ENCODE data around the gene PPP1R11. TPM values are rescaled to one million over a fixed set of nuclear protein-coding genes. Genes with fewer than 3 reads are reported as not detected.
"Not testable (repeated sequence)": the region's sequence is repeated elsewhere in the genome, so short reads cannot be mapped to it uniquely, and the experiment has no call there.

PPP1R11 gene
- total RNA-seq (2014; rRNA removed; shearing (Covaris generic)), result 44.2 and 49.3 TPM in 2 replicates

- DNase-seq (ENCODE audit: low spot score), result peak; percentile 98
Observed at GRCh38 chr6:30066577-30067459, at the start of gene PPP1R11. PPP1R11 (plus strand) TSS chr6:30067198; CDS start chr6:30067411, 213 bp downstream.

- DNase-seq (ENCODE audit: low spot score), result no peak
Observed at GRCh38 chr6:30019819-30020218, 47.2 kb upstream of the PPP1R11 start.

DNA sequence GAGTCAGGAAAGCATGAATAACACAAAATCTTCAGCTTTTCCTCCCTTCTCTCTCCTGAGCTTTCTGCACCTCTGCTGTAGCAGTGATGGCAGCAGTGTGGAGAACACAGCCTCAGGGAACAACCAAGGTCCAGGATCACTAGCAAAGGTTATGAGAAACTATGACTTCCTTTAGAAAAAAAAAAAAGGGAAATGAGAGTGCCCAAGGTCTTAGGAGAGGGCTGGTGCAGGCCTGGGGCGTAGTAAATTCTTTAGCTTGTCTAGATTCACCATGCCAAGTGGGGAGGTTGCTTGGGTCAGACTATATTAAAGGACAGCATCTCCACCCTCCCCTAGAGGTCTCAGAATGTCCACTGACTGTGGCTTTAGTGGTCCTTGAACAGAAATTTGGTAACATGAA lies 46.4 kb upstream of the PPP1R11 start:
- DNase-seq (ENCODE audit: low spot score), result no peak

GRCh38 chr6:30022189-30022588 lies 44.8 kb upstream of the PPP1R11 start:
- no peak for DNase-seq (ENCODE audit: low spot score)

DNA sequence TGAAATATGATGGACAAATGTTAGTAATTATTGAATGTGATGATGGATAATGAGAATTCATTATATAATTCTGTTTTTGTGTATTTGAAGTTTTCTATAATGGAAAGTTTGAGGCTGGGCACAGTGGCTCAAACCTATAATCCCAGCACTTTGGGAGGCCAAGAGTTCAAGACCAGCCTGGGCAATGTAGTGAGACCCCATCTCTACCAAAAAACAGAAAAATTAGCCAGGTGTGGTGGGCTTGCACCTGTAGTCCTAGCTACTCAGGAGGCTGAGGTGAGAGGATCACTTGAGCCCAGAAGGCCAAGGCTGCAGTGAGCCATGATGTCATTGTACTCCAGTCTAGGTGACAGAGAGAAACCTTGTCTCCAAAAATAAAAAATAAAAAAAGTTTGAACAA lies 44.3 kb upstream of the PPP1R11 start:
- DNase-seq (ENCODE audit: low spot score), result not testable (repeated sequence)

DNA sequence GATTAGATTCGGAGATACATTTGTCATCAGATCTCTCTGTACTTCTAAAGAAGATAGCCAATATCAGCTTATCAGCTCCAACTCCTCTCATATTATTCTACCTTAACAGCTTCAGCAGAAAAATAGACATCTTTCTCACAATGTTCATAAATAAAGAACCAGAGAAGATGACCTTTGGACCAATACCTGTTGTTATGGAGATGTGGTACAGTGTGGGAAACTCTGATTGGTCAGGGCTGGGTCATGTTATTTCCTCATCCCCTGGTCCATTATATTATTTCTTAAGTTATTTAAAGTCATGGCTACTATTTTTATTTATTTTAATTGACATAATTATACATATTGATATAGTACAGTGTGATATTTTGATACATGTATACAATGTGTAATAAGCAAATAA lies 41.8 kb upstream of the PPP1R11 start:
- DNase-seq (ENCODE audit: low spot score), result peak; percentile 7

- DNase-seq (ENCODE audit: low spot score), result no peak
Observed at GRCh38 chr6:30029588-30029987, 37.4 kb upstream of the PPP1R11 start.

GRCh38 chr6:30031381-30031780 lies 35.6 kb upstream of the PPP1R11 start:
- DNase-seq (ENCODE audit: low spot score), result no peak

DNA sequence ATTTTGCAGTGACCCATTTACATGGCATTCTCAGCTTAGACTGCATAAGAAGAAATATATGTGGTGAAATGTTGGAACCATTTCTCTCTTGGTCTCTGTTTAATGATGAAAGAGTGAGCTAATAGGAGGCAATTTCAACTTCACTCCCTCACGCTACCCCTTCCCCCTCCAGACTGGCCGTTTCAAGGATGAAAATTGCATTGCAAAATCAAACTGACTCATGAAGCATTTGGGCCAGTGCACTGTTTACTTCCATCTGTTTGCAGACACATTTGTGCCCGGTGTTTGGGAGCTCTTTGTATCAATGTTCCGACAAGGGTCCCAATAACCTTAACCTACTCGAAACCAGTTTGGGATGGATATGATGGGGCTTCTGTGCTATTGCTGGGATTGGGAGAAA lies 33.6 kb upstream of the PPP1R11 start:
- not testable (repeated sequence) for DNase-seq (ENCODE audit: low spot score)

DNA sequence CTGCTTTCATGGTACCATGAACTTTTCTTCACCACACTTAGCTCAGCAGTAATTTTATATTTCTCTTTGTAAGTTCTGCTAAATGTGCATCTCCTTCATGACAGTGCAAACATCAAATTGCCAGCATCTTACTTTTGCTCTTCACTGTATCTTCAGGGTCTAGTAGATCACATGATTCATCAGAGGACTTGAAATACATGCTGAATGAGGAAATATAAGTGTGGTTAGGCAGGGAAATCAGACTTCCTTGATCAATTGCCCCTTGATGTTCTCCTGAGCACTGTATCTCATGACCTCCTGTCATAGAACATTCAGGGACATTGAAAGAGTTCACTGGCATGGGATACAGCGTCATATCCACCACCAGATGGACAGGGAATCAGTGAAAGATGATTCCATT lies 31.2 kb upstream of the PPP1R11 start:
- DNase-seq (ENCODE audit: low spot score), result no peak

DNA sequence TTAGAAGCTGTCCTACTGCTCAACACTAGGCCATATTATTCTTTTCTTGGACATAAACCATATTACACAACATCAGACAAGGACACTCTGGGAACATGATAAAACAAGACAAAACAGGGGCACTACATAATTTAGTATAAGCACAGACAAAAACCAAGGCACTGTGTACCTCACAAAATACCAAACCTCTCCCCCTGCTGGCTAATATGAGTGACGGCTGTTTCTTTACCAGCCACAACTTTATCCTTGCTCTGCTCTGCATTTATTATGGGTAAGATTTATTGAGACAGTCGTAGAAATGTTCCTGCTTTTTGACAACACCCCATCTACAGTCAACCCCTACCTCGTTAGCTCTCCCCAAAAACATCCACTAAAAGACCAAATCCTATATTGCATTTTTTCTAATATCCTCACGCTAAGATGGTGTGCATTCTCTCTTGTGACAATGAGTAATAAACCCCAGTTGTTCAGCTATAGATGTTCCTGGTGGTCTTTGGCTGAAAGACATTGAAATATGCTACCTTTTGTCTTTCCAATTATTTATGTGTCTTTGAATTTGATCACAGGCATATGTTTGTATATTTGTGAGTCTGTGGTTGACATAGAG lies 29.7 kb upstream of the PPP1R11 start:
- DNase-seq (ENCODE audit: low spot score), result peak; percentile 44

DNA sequence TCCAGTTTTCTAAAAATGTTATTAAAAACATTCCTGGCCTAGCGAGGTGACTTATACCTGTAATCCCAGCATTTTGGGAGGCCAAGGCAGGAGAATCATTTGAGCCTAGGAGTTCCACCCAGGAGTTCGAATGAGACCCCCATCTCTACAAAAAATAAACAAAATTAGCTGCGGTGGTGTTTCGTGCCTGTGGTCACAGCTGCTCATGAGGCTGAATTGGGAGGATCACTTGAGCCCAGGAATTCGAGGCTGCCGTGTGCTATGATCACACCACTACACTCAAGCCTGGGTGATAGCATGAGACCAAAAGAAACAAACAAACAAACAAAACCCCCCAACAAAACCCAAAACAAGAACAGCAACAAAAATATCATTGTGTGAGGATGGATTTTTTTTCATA lies 25.8 kb upstream of the PPP1R11 start:
- DNase-seq (ENCODE audit: low spot score), result no peak

GRCh38 chr6:30041821-30042220 lies 25.2 kb upstream of the PPP1R11 start:
- DNase-seq (ENCODE audit: low spot score), result no peak

- DNase-seq (ENCODE audit: low spot score), result no peak
Observed at GRCh38 chr6:30042476-30042875, 24.5 kb upstream of the PPP1R11 start.

DNA sequence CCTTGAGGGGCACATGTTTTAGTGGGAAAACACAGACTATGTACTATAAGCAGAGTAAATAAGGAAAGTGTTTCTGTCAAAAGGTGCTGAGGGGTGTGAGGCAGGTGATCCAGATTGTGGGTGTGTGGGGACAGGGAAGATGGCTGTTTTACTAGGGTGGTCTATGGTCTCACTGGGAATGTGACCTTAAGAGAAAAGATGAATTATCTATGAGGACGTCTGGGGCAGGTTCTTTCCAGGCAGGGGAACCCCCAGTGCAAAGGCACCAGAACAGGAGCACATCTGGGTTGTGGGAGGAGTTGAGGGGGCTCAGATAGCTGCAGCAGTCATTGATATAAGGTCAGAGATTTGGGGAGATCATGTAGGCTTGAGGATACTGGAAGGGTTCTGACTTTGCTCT lies 24.1 kb upstream of the PPP1R11 start:
- DNase-seq (ENCODE audit: low spot score), result no peak

DNA sequence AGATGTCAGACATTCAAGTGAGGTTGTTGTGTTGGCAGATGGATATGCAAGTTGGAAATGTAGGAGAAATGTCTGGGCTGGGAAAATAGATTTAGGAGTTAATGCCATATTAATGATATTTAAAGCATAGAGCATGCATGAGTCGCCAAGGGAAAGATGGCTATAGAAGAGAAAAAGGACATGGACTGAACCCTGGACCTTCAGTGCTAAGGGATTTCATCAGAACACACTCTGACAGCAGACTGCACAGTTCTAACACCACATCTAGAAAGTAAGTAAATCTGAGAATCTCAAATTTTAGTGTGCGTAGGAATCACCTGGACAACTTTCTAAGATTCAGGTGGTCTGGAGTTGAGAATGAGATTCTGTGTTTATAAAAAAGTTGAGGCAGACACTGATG lies 23.3 kb upstream of the PPP1R11 start:
- no peak for DNase-seq (ENCODE audit: low spot score)

DNA sequence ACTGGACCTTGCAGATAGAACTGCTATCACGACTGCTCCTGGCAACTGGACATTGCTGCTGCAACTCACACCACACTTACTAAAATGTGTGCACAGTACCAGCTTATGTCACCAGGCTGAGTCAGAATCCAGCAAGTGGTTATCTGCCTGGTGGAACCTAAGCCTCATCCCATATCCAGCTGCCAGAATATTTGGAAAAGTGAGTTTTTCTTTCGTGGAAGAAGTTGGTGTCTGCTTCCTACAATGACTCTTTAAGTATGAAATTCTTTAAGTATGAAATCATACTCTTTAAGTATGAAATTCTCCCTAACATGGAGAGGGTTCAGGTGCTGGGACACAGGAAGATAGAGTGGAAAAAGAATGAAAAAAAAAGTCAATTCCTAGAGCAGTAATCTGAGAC lies 22.4 kb upstream of the PPP1R11 start:
- no peak for DNase-seq (ENCODE audit: low spot score)

DNA sequence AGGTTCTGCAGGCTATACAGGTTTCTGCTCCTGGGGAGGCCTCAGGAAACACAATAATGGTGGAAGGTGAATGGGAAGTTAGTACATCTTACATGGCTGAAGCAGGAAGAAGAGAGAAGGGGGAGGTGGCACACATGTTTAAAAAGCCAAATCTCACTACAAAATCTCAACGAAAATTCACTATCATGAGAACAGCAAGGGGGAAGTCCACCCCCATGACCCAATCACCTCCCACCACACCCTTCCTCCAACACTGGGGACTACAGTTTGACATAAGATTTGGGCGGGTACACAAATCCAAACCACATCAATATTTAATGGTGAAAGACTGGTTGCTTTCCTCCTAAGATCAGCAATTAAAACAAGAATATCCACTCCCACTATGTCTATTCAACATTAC lies 19.8 kb upstream of the PPP1R11 start:
- no peak for DNase-seq (ENCODE audit: low spot score)

GRCh38 chr6:30053682-30054081 lies 13.3 kb upstream of the PPP1R11 start:
- no peak for DNase-seq (ENCODE audit: low spot score)

- no peak for DNase-seq (ENCODE audit: low spot score)
Observed at GRCh38 chr6:30055513-30055912, 11.5 kb upstream of the PPP1R11 start.

DNA sequence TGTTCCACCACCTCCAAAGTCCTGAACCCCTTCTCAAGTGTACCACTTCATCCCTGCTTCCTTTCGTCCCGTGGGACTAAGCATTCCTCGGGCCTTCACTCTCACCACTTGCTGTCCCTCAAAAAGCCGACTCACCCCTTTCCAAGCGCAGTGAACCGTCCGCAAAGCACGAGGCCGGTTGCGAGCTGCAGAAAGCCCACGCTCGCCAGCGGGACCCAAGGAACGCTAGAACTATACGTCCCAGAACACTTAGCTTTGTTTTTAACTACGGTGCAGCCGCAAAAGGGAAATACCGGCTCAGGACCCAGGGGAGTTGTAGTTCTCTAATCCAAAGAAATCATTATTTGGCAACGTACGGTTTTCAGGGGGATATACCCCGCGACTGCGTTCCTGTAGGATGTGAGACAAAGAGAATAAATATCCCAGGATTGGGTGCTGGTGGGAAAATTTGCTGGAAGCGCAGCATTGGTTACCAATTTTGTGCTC lies 6.3 kb upstream of the PPP1R11 start:
- no peak for DNase-seq (ENCODE audit: low spot score)

- peak; percentile 98 for DNase-seq (ENCODE audit: low spot score)
Observed at GRCh38 chr6:30061092-30061857, 5.7 kb upstream of the PPP1R11 start, which contains the start of gene POLR1H. POLR1H (plus strand) TSS chr6:30061265; CDS start chr6:30061525, 260 bp downstream.
